Endothelial cell of umbilical vein (primary cell): ENCODE measurements around the gene ING2.

Source experiments
- EZH2 ChIP-seq: IDR thresholded peaks from 2 replicates; pipeline ENCODE4 v1.6.1; 2012; ENCODE audit warnings: borderline replicate concordance, low read depth, mild to moderate bottlenecking, moderate library complexity, low read length, inconsistent platforms; ENCODE audit not compliant: severe bottlenecking
- FOS ChIP-seq: IDR thresholded peaks from 2 replicates; pipeline ENCODE4 v1.6.1; 2011; ENCODE audit warnings: mild to moderate bottlenecking, low read length, moderate library complexity, borderline replicate concordance; ENCODE audit not compliant: insufficient read depth
- GATA2 ChIP-seq: IDR thresholded peaks from 2 replicates; pipeline ENCODE4 v1.7.0; 2011; ENCODE audit warnings: low read depth, mild to moderate bottlenecking, moderate library complexity, mixed read lengths, low read length; ENCODE audit not compliant: insufficient read length, insufficient read depth
- JUN ChIP-seq: IDR thresholded peaks from 2 replicates; pipeline ENCODE4 v1.6.1; 2011; ENCODE audit warnings: borderline replicate concordance, low read depth; ENCODE audit not compliant: insufficient read length, insufficient read depth
- POLR2A ChIP-seq: IDR thresholded peaks from 2 replicates; pipeline ENCODE4 v1.6.1; 2012; ENCODE audit warnings: low read depth, mild to moderate bottlenecking, control low read depth, low read length
- POLR2AphosphoS5 ChIP-seq: IDR thresholded peaks from 2 replicates; pipeline ENCODE4 v1.6.1; 2012; ENCODE audit warnings: low read depth, mild to moderate bottlenecking, control low read depth, low read length, moderate library complexity; ENCODE audit not compliant: insufficient read depth
- TF ChIP-seq, protein P1 (sequence below), 2 donors: IDR thresholded peaks; 1 replicate in 1 of 2; 2 replicates in 1 of 2; pipeline ENCODE4 v1.5.1; 2011; ENCODE audit warnings: low read length in 2 of 2, mild to moderate bottlenecking in 2 of 2, moderate library complexity in 2 of 2, control low read depth in 1 of 2, inconsistent platforms in 1 of 2, low read depth in 1 of 2; ENCODE audit not compliant: insufficient read depth in 1 of 2; ENCODE audit errors: extremely low read depth in 1 of 2
- TF ChIP-seq, protein P2 (sequence below): IDR thresholded peaks from 2 replicates; pipeline ENCODE4 v1.6.1; 2011; ENCODE audit not compliant: insufficient read depth, insufficient read length

DNA sequence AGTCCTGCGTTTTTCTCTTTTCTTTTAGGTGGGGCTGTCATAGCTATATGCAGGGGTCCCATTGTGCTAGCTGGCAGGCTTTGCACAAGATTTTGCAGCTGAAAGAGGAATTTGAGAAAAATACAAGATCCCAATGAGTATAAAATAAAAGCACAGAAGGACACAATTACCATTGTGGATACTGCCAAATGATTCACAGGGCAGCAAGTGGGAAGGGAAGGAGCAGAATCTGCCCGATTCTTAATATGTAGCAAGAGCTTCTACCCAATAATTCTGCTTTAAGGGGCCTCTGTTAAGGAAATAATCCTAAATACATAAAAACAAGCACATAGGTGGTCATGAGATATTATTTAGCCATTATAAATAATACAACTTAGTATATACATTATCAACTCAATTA lies 25.9 kb upstream of the ING2 start:
- no peak for TF ChIP-seq POLR2AphosphoS5
- TF ChIP-seq, protein P1, sequence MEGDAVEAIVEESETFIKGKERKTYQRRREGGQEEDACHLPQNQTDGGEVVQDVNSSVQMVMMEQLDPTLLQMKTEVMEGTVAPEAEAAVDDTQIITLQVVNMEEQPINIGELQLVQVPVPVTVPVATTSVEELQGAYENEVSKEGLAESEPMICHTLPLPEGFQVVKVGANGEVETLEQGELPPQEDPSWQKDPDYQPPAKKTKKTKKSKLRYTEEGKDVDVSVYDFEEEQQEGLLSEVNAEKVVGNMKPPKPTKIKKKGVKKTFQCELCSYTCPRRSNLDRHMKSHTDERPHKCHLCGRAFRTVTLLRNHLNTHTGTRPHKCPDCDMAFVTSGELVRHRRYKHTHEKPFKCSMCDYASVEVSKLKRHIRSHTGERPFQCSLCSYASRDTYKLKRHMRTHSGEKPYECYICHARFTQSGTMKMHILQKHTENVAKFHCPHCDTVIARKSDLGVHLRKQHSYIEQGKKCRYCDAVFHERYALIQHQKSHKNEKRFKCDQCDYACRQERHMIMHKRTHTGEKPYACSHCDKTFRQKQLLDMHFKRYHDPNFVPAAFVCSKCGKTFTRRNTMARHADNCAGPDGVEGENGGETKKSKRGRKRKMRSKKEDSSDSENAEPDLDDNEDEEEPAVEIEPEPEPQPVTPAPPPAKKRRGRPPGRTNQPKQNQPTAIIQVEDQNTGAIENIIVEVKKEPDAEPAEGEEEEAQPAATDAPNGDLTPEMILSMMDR (IDR thresholded peaks at IDR 0.05; ENCODE audit: extremely low read depth in 1 of 2, insufficient read depth in 1 of 2, low read depth in 1 of 2, low read length in 2 of 2), result no peak
- no peak for TF ChIP-seq GATA2
- TF ChIP-seq POLR2A, result no peak
- TF ChIP-seq, protein P2, sequence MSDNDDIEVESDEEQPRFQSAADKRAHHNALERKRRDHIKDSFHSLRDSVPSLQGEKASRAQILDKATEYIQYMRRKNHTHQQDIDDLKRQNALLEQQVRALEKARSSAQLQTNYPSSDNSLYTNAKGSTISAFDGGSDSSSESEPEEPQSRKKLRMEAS, result no peak
- no peak for TF ChIP-seq EZH2
- TF ChIP-seq FOS, result no peak
- TF ChIP-seq JUN, result no peak
